CD8-positive, alpha-beta memory T cell (primary cell): ENCODE results near the gene PIM1. TPM values are rescaled to one million over a fixed set of nuclear protein-coding genes. Genes with fewer than 3 reads are reported as not detected.

Experiments used
- CTCF ChIA-PET: fragments of 350-600 bp; sonication (Branson Sonifier 250); formaldehyde crosslinking; loops from one replicate; lab custom pipeline; 2021; ENCODE audit warnings: antibody characterized with exemption; lab: Charles Lee
- POLR2A ChIA-PET: fragments of 350-600 bp; sonication (Branson Sonifier 250); formaldehyde crosslinking; loops from one replicate; lab custom pipeline; 2021; ENCODE audit warnings: antibody characterized with exemption; lab: Charles Lee
- DNase-seq, 5 donors: peaks; one replicate each; pipeline versions ENCODE4 v3.0.0 to v3.0.0-alpha.2; 2020 to 2022; ENCODE audit warnings: mixed read lengths in 1 of 5
- H3K27ac ChIP-seq: one replicate; pipeline ENCODE4 v1.7.0; 2013; ENCODE audit warnings: low read depth, mild to moderate bottlenecking, low read length, moderate library complexity
- H3K27me3 ChIP-seq: 2 replicates; pipeline ENCODE4 v1.7.0; 2013; ENCODE audit warnings: low read length, mild to moderate bottlenecking; ENCODE audit not compliant: insufficient read depth, poor library complexity, severe bottlenecking
- H3K36me3 ChIP-seq: 2 replicates; pipeline ENCODE4 v1.7.0; 2013; ENCODE audit warnings: mild to moderate bottlenecking, low read length, moderate library complexity; ENCODE audit not compliant: insufficient read depth
- H3K4me1 ChIP-seq: 2 replicates; pipeline ENCODE4 v1.7.0; 2013; ENCODE audit warnings: mild to moderate bottlenecking, low read length, moderate library complexity; ENCODE audit not compliant: insufficient read depth
- H3K4me3 ChIP-seq: 2 replicates; pipeline ENCODE4 v1.7.0; 2013; ENCODE audit warnings: mild to moderate bottlenecking, low read length
- H3K9me3 ChIP-seq: 2 replicates; pipeline ENCODE4 v1.7.0; 2013; ENCODE audit warnings: mild to moderate bottlenecking, low read length
- H3K27ac Mint-ChIP-seq, 8 donors: one replicate each; pipeline ENCODE4 v1.8.0; 2020 to 2021; ENCODE audit warnings: mixed read lengths in 8 of 8, mild to moderate bottlenecking in 6 of 8, inconsistent platforms in 3 of 8, moderate library complexity in 3 of 8
- H3K27me3 Mint-ChIP-seq, 2 donors: one replicate each; pipeline ENCODE4 v1.8.0; 2020 to 2021; ENCODE audit warnings: mixed read lengths in 2 of 2, mild to moderate bottlenecking in 1 of 2, moderate library complexity in 1 of 2
- H3K36me3 Mint-ChIP-seq, 3 donors: one replicate each; pipeline ENCODE4 v1.8.0; 2020 to 2021; ENCODE audit warnings: mixed read lengths in 3 of 3, inconsistent platforms in 1 of 3, mild to moderate bottlenecking in 1 of 3
- H3K4me1 Mint-ChIP-seq, 3 donors: one replicate each; pipeline ENCODE4 v1.8.0; 2020 to 2021; ENCODE audit warnings: mixed read lengths in 3 of 3, inconsistent platforms in 1 of 3, mild to moderate bottlenecking in 1 of 3
- H3K4me3 Mint-ChIP-seq, 7 donors: one replicate each; pipeline ENCODE4 v1.8.0; 2020 to 2021; ENCODE audit warnings: mixed read lengths in 7 of 7, mild to moderate bottlenecking in 6 of 7, moderate library complexity in 4 of 7, inconsistent platforms in 2 of 7
- H3K9me3 Mint-ChIP-seq, 5 donors: one replicate each; pipeline ENCODE4 v1.8.0; 2020 to 2022; ENCODE audit warnings: mixed read lengths in 5 of 5, mild to moderate bottlenecking in 3 of 5, moderate library complexity in 2 of 5, inconsistent platforms in 1 of 5
- polyA plus RNA-seq: library from polyadenylated mRNA; unstranded; fragments of 300-500 nt; fragmentation: Illumina TruSeq; gene quantifications from one replicate; pipeline ENCODE4 v1.2.3, GENCODE V29; 2021
- total RNA-seq, 2 experiments: library from RNA; stranded (reverse); gene quantifications; one replicate each; pipeline ENCODE4 v1.2.3, GENCODE V29; 2021

The PIM1 gene
- total and polyA plus RNA-seq, 3 experiments from 2014 or later = 93.7 to 253 (median 99.1) TPM

DNA sequence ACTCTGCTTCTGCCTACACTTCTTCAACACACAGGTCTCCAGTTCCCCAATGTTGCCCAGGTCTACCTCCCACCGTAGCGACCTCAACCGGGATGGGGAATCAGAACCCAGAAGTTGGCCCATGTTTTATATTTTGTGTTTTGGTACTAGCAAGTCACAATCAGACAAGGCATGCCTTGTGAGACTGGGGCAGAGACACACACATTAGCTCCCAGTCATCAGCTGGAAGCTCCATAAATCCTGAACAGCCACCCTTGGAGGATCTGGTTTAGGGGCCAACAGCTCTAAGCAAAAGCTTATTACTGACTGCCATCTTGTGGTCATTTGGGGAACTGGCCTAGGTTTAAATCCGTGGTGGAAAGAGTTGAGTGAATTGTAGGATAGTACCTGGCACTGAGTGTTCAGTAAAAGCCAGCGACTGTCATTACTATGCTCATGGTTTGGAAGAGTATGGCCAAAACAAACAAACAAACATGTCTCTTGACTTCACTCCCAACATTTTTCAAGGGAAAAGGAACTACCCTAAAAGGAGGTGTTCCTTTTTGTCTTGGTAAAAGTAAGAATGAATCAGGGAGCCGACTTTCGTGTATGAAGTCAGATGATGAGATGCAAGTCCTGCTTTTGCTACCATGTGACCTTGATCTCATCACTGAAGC, 40.5 kb downstream of the PIM1 start:
- no peaks in the 10 kb centered on the region for H3K36me3 Mint-ChIP-seq
- H3K9me3 Mint-ChIP-seq = no peaks in the 10 kb centered on the region
- H3K36me3 ChIP-seq = no peaks in the 10 kb centered on the region
- no peak overlapping the region for H3K4me3 ChIP-seq
- H3K27ac Mint-ChIP-seq = peak overlapping the region; percentile 79 to 93 (median 89)
- peaks cover 38% of the 10 kb centered on the region for H3K4me1 ChIP-seq
- no peaks in the 10 kb centered on the region for H3K27me3 ChIP-seq
- ChIA-PET CTCF (interaction anchor here (0.6 to 21.6 kb wide), 29 partner anchors 10 to 452 kb away, joined by 3 to 615 read pairs (median 4); partner anchors contain the start of genes C6orf89, FGD2, MTCH1 and PIM1), POLR2A (interaction anchor here (1.1 to 3.9 kb wide), 2 partner anchors 39 to 181 kb away, joined by 3 to 25 read pairs; partner anchors contain the start of gene PIM1)
- no peaks in the 10 kb centered on the region for H3K9me3 ChIP-seq
- DNase-seq = peak; percentile 59 to 79 (median 70)
- no peaks in the 10 kb centered on the region for H3K27me3 Mint-ChIP-seq
- peak overlapping the region in 5 of 7 donors; percentile 20 to 53 (median 44) for H3K4me3 Mint-ChIP-seq
- H3K27ac ChIP-seq = peak overlapping the region; percentile 51
- peaks cover 35 to 42% (median 42%) of the 10 kb centered on the region in 3 donors for H3K4me1 Mint-ChIP-seq

- Mint-ChIP-seq H3K4me3 (no peak overlapping the region), H3K36me3 (no peaks in the 10 kb centered on the region), H3K27me3 (peaks cover 0 to 1% of the 10 kb centered on the region in 2 donors), H3K9me3 (no peaks in the 10 kb centered on the region), H3K27ac (no peak overlapping the region), H3K4me1 (peaks cover 24 to 32% (median 31%) of the 10 kb centered on the region in 3 donors)
- DNase-seq = no peak
- peaks cover 33% of the 10 kb centered on the region for H3K4me1 ChIP-seq
- H3K27me3 ChIP-seq = no peaks in the 10 kb centered on the region
- no peaks in the 10 kb centered on the region for H3K9me3 ChIP-seq
- CTCF ChIA-PET = interaction anchor here (1.1 to 21.6 kb wide), 8 partner anchors 9 to 446 kb away, joined by 3 to 615 read pairs (median 16); partner anchors contain the start of genes C6orf89 and PIM1
- no peak overlapping the region for H3K27ac ChIP-seq
- no peaks in the 10 kb centered on the region for H3K36me3 ChIP-seq
- POLR2A ChIA-PET = no interaction called here
- H3K4me3 ChIP-seq = no peak overlapping the region
Observed at GRCh38 chr6:37212268-37212667, 42.3 kb downstream of the PIM1 start.

DNA sequence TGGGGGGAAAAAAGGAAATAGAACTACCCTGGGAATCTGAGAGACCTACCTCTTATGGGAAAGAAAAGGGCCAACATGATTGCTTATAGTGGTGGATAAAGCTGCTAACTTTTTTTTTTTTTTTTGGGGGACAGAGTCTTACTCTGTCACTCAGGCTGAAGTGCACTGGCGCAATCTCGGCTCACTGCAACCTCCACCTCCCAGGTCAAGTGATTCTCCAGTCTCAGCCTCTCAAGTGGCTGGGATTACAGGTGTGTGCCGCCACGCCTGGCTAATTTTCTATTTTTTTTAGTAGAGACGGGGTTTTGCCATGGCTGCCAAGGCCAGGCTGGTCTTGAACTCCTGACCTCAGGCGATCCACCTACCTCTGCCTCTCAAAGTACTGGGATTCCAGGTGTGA, 48.1 kb downstream of the PIM1 start:
- Histone ChIP-seq H3K27ac (no peak overlapping the region), H3K27me3 (no peaks in the 10 kb centered on the region), H3K36me3 (no peaks in the 10 kb centered on the region), H3K9me3 (no peaks in the 10 kb centered on the region), H3K4me1 (peaks cover 9% of the 10 kb centered on the region), H3K4me3 (no peak overlapping the region)
- peaks cover 0 to 1% of the 10 kb centered on the region in 2 donors for H3K27me3 Mint-ChIP-seq
- H3K4me1 Mint-ChIP-seq = peaks cover 7 to 12% (median 11%) of the 10 kb centered on the region in 3 donors
- no peak overlapping the region for H3K27ac Mint-ChIP-seq
- ChIA-PET POLR2A (no interaction called here), CTCF (interaction anchor here (21.6 kb wide), 1 partner anchor 195 kb away, joined by 615 read pairs; no protein-coding TSS in a partner anchor)
- no peak overlapping the region for H3K4me3 Mint-ChIP-seq
- no peaks in the 10 kb centered on the region for H3K9me3 Mint-ChIP-seq
- H3K36me3 Mint-ChIP-seq = no peaks in the 10 kb centered on the region
- no peak for DNase-seq

GRCh38 chr6:37218511-37218910, 48.6 kb downstream of the PIM1 start:
- POLR2A ChIA-PET = no interaction called here
- Mint-ChIP-seq H3K27ac (no peak overlapping the region), H3K4me3 (peak overlapping the region in 1 of 7 donors; percentile 53), H3K27me3 (peaks cover 0 to 1% of the 10 kb centered on the region in 2 donors), H3K9me3 (no peaks in the 10 kb centered on the region), H3K4me1 (peaks cover 8 to 13% (median 12%) of the 10 kb centered on the region in 3 donors), H3K36me3 (no peaks in the 10 kb centered on the region)
- H3K4me3 ChIP-seq = no peak overlapping the region
- H3K36me3 ChIP-seq = no peaks in the 10 kb centered on the region
- H3K9me3 ChIP-seq = no peaks in the 10 kb centered on the region
- H3K27me3 ChIP-seq = no peaks in the 10 kb centered on the region
- DNase-seq = no peak
- H3K4me1 ChIP-seq = peaks cover 9% of the 10 kb centered on the region
- H3K27ac ChIP-seq = no peak overlapping the region
- CTCF ChIA-PET = no interaction called here

- H3K4me1 Mint-ChIP-seq = peaks cover 8 to 13% (median 12%) of the 10 kb centered on the region in 3 donors
- Histone ChIP-seq H3K36me3 (no peaks in the 10 kb centered on the region), H3K4me3 (peak overlapping the region; percentile 90), H3K27ac (peak overlapping the region; percentile 12), H3K9me3 (no peaks in the 10 kb centered on the region), H3K27me3 (no peaks in the 10 kb centered on the region), H3K4me1 (peaks cover 9% of the 10 kb centered on the region)
- H3K27ac Mint-ChIP-seq = peak overlapping the region in 2 of 8 donors; percentile 54 to 79
- no peak for DNase-seq
- ChIA-PET POLR2A (no interaction called here), CTCF (interaction anchor here (0.8 to 3.1 kb wide), 4 partner anchors 10 to 203 kb away, joined by 4 to 18 read pairs (median 4); no protein-coding TSS in a partner anchor)
- no peaks in the 10 kb centered on the region for H3K9me3 Mint-ChIP-seq
- peak overlapping the region; percentile 83 to 94 (median 87) for H3K4me3 Mint-ChIP-seq
- no peaks in the 10 kb centered on the region for H3K27me3 Mint-ChIP-seq
- no peaks in the 10 kb centered on the region for H3K36me3 Mint-ChIP-seq
Observed at GRCh38 chr6:37221585-37222124, 51.7 kb downstream of the PIM1 start.

GRCh38 chr6:37222125-37222967, 52.4 kb downstream of the PIM1 start:
- Histone ChIP-seq H3K36me3 (no peaks in the 10 kb centered on the region), H3K4me1 (peaks cover 9% of the 10 kb centered on the region), H3K27ac (peak overlapping the region; percentile 47), H3K27me3 (no peaks in the 10 kb centered on the region), H3K4me3 (peak overlapping the region; percentile 90), H3K9me3 (no peaks in the 10 kb centered on the region)
- H3K27ac Mint-ChIP-seq = peak overlapping the region in 4 of 8 donors; percentile 26 to 79 (median 50)
- H3K4me1 Mint-ChIP-seq = peaks cover 8 to 13% (median 12%) of the 10 kb centered on the region in 3 donors
- POLR2A ChIA-PET = no interaction called here
- H3K9me3 Mint-ChIP-seq = no peaks in the 10 kb centered on the region
- peak; percentile 47 to 73 (median 63) for DNase-seq
- CTCF ChIA-PET = interaction anchor here (0.8 to 2.0 kb wide), 4 partner anchors 11 to 337 kb away, joined by 3 to 4 read pairs (median 4); partner anchors contain the start of gene C6orf89
- peak overlapping the region; percentile 83 to 94 (median 87) for H3K4me3 Mint-ChIP-seq
- no peaks in the 10 kb centered on the region for H3K27me3 Mint-ChIP-seq
- no peaks in the 10 kb centered on the region for H3K36me3 Mint-ChIP-seq

GRCh38 chr6:37222992-37223391, 53.0 kb downstream of the PIM1 start:
- H3K9me3 Mint-ChIP-seq = no peaks in the 10 kb centered on the region
- H3K36me3 Mint-ChIP-seq = no peaks in the 10 kb centered on the region
- Histone ChIP-seq H3K4me3 (peak overlapping the region; percentile 90), H3K4me1 (peaks cover 9% of the 10 kb centered on the region), H3K27me3 (no peaks in the 10 kb centered on the region), H3K27ac (no peak overlapping the region), H3K36me3 (no peaks in the 10 kb centered on the region), H3K9me3 (no peaks in the 10 kb centered on the region)
- no peaks in the 10 kb centered on the region for H3K27me3 Mint-ChIP-seq
- ChIA-PET CTCF (interaction anchor here (0.8 to 2.0 kb wide), 4 partner anchors 12 to 464 kb away, joined by 3 to 4 read pairs (median 3); partner anchors contain the start of gene C6orf89), POLR2A (no interaction called here)
- H3K27ac Mint-ChIP-seq = peak overlapping the region in 2 of 8 donors; percentile 26 to 38
- no peak for DNase-seq
- peaks cover 8 to 13% (median 12%) of the 10 kb centered on the region in 3 donors for H3K4me1 Mint-ChIP-seq
- peak overlapping the region; percentile 83 to 94 (median 87) for H3K4me3 Mint-ChIP-seq
